IMR-90 (cell line): Measurements from ENCODE around the gene TNS3. TPM values are rescaled to one million over a fixed set of nuclear protein-coding genes. Genes with fewer than 3 reads are reported as not detected.

Experiments
- ATAC-seq: fragments of 200-7000 bp; cut with Tn5 transposase; 2 replicates; pipeline ENCODE4 v1.9.1; 2020; ENCODE audit warnings: low read depth, mild to moderate bottlenecking, moderate library complexity
- BruUV-seq: library from RNA; stranded (reverse); fragments of 400-500 nt; replicated peaks from 2 replicates; lab custom pipeline; 2021; lab: Mats Ljungman, UMichigan
- CTCF ChIA-PET: fragments of 300-600 bp; formaldehyde crosslinking; extraction: SDS; loops from one replicate; lab custom pipeline; 2021; ENCODE audit warnings: antibody characterized with exemption; lab: Yijun Ruan, JAX
- POLR2A ChIA-PET: fragments of 300-600 bp; sonication (Branson Sonifier 250); formaldehyde crosslinking; loops from one replicate; lab custom pipeline; 2022; ENCODE audit warnings: antibody characterized with exemption; ENCODE audit not compliant: unreplicated experiment; lab: Charles Lee
- DNase-seq: peaks from one replicate; pipeline ENCODE4 v3.0.0; 2013
- H2AFZ ChIP-seq: replicated peaks from 2 replicates; pipeline ENCODE3; 2013; ENCODE audit warnings: low read length, mild to moderate bottlenecking; ENCODE audit not compliant: poor library complexity
- H2AK5ac ChIP-seq: 2 replicates; pipeline ENCODE4 v1.6.1; 2013; ENCODE audit warnings: low read depth, low read length, inconsistent platforms
- H2AK9ac ChIP-seq: replicated peaks from 2 replicates; pipeline ENCODE3; 2013; ENCODE audit warnings: mild to moderate bottlenecking, low read depth, low read length, moderate library complexity; ENCODE audit not compliant: poor library complexity
- H2BK120ac ChIP-seq: 2 replicates; pipeline ENCODE4 v1.6.1; 2013; ENCODE audit warnings: low read depth, low read length, inconsistent platforms
- H2BK15ac ChIP-seq: 3 replicates; pipeline ENCODE4 v1.6.1; 2013; ENCODE audit warnings: low read depth, low read length, inconsistent platforms
- H2BK20ac ChIP-seq: 2 replicates; pipeline ENCODE4 v1.6.1; 2013; ENCODE audit warnings: low read depth, mild to moderate bottlenecking, inconsistent platforms, low read length, moderate library complexity
- H2BK5ac ChIP-seq: 2 replicates; pipeline ENCODE4 v1.6.1; 2013; ENCODE audit warnings: mild to moderate bottlenecking, low read depth, low read length, inconsistent platforms; ENCODE audit not compliant: poor library complexity, severe bottlenecking
- H3K14ac ChIP-seq: replicated peaks from 2 replicates; pipeline ENCODE4 v1.6.1; 2013; ENCODE audit warnings: low read depth, low read length, inconsistent platforms
- H3K18ac ChIP-seq: 2 replicates; pipeline ENCODE4 v1.6.1; 2013; ENCODE audit warnings: low read depth, low read length, control low read depth
- H3K23ac ChIP-seq: 2 replicates; pipeline ENCODE4 v1.6.1; 2013; ENCODE audit warnings: low read depth, low read length, inconsistent platforms
- H3K27ac ChIP-seq: 2 replicates; pipeline ENCODE4 v1.5.1; 2013; ENCODE audit warnings: mild to moderate bottlenecking, control low read depth, low read length; ENCODE audit not compliant: insufficient read depth
- H3K27me3 ChIP-seq: 2 replicates; pipeline ENCODE4 v1.6.1; 2013; ENCODE audit warnings: low read length; ENCODE audit not compliant: control insufficient read depth, insufficient read depth
- H3K36me3 ChIP-seq: 2 replicates; pipeline ENCODE4 v1.6.1; 2013; ENCODE audit warnings: low read length, mixed read lengths; ENCODE audit not compliant: control insufficient read depth, insufficient read depth
- H3K4ac ChIP-seq: 2 replicates; pipeline ENCODE4 v1.6.1; 2013; ENCODE audit warnings: low read depth, low read length, inconsistent platforms
- H3K4me1 ChIP-seq: 2 replicates; pipeline ENCODE4 v1.6.1; 2013; ENCODE audit warnings: low read length, mixed read lengths; ENCODE audit not compliant: control insufficient read depth, insufficient read depth
- H3K4me2 ChIP-seq: 2 replicates; pipeline ENCODE4 v1.6.1; 2013; ENCODE audit warnings: low read depth, mild to moderate bottlenecking, control low read depth, low read length, moderate library complexity
- H3K4me3 ChIP-seq: 2 replicates; pipeline ENCODE4 v1.5.1; 2013; ENCODE audit warnings: low read depth, mild to moderate bottlenecking, control low read depth, low read length, moderate library complexity; ENCODE audit not compliant: insufficient read depth
- H3K56ac ChIP-seq: 2 replicates; pipeline ENCODE4 v1.6.1; 2013; ENCODE audit warnings: low read length, inconsistent platforms; ENCODE audit not compliant: insufficient read depth; ENCODE audit errors: extremely low read depth
- H3K79me1 ChIP-seq, 2 experiments: 2 replicates each; pipeline ENCODE4 v1.6.1; 2013; ENCODE audit warnings: low read length in 2 of 2, inconsistent platforms in 1 of 2, low read depth in 1 of 2
- H3K9ac ChIP-seq: 2 replicates; pipeline ENCODE4 v1.6.1; 2013; ENCODE audit warnings: low read depth, low read length, control low read depth
- H3K9me1 ChIP-seq: 2 replicates; pipeline ENCODE4 v1.6.1; 2013; ENCODE audit warnings: low read length, inconsistent platforms; ENCODE audit not compliant: insufficient read depth
- H3K9me3 ChIP-seq: 2 replicates; pipeline ENCODE4 v1.6.1; 2013; ENCODE audit warnings: low read length; ENCODE audit not compliant: control insufficient read depth, insufficient read depth
- H4K20me1 ChIP-seq: 2 replicates; pipeline ENCODE4 v1.6.1; 2013; ENCODE audit warnings: low read length, inconsistent platforms; ENCODE audit not compliant: insufficient read depth
- H4K5ac ChIP-seq: 2 replicates; pipeline ENCODE4 v1.6.1; 2013; ENCODE audit warnings: mild to moderate bottlenecking, low read depth, low read length, control low read depth
- H4K8ac ChIP-seq, 2 experiments: 2 replicates each; pipeline ENCODE4 v1.6.1; 2013; ENCODE audit warnings: low read depth in 2 of 2, low read length in 2 of 2, control low read depth in 1 of 2, inconsistent platforms in 1 of 2
- H4K91ac ChIP-seq: 2 replicates; pipeline ENCODE4 v1.6.1; 2013; ENCODE audit warnings: low read depth, low read length, inconsistent platforms; ENCODE audit not compliant: insufficient read depth
- BHLHE40 ChIP-seq: fragments of 150-350 bp; IDR thresholded peaks from 2 replicates; pipeline ENCODE4 v1.6.1; 2016; ENCODE audit warnings: mild to moderate bottlenecking, low read depth, low read length
- CEBPB ChIP-seq: IDR thresholded peaks from 2 replicates; pipeline ENCODE4 v1.6.1; 2012; ENCODE audit warnings: low read depth, low read length, improper control_type of control experiment
- CHD1 ChIP-seq: IDR thresholded peaks from 2 replicates; pipeline ENCODE4 v1.6.1; 2012; ENCODE audit warnings: low read depth, low read length, improper control_type of control experiment
- FOS ChIP-seq: fragments of 150-350 bp; IDR thresholded peaks from 2 replicates; pipeline ENCODE4 v1.6.1; 2016; ENCODE audit warnings: low read depth, low read length
- MAFK ChIP-seq: IDR thresholded peaks from 2 replicates; pipeline ENCODE4 v1.6.1; 2012; ENCODE audit warnings: low read depth, low read length, improper control_type of control experiment
- MAZ ChIP-seq: IDR thresholded peaks from 2 replicates; pipeline ENCODE4 v1.6.1; 2012; ENCODE audit warnings: low read depth, mild to moderate bottlenecking, low read length, improper control_type of control experiment, moderate library complexity, borderline replicate concordance
- MXI1 ChIP-seq: IDR thresholded peaks from 2 replicates; pipeline ENCODE4 v1.6.1; 2012; ENCODE audit warnings: low read depth, mild to moderate bottlenecking, low read length, moderate library complexity, borderline replicate concordance
- NFE2L2 ChIP-seq: fragments of 150-350 bp; IDR thresholded peaks from 2 replicates; pipeline ENCODE4 v1.6.1; 2016; ENCODE audit warnings: low read depth, mild to moderate bottlenecking, low read length
- POLR2A ChIP-seq: IDR thresholded peaks from 2 replicates; pipeline ENCODE4 v1.6.1; 2012; ENCODE audit warnings: mild to moderate bottlenecking, low read depth, low read length
- RAD21 ChIP-seq: IDR thresholded peaks from 2 replicates; pipeline ENCODE4 v1.6.1; 2012; ENCODE audit warnings: low read length, improper control_type of control experiment
- RCOR1 ChIP-seq: IDR thresholded peaks from 2 replicates; pipeline ENCODE4 v1.6.1; 2012; ENCODE audit warnings: mild to moderate bottlenecking, low read length, improper control_type of control experiment; ENCODE audit not compliant: insufficient replicate concordance
- RFX5 ChIP-seq: IDR thresholded peaks from 2 replicates; pipeline ENCODE4 v1.8.0; 2012; ENCODE audit warnings: low read depth, mild to moderate bottlenecking, low read length, moderate library complexity
- SMC3 ChIP-seq: fragments of 150-350 bp; IDR thresholded peaks from 2 replicates; pipeline ENCODE4 v1.6.1; 2016; ENCODE audit warnings: low read depth, mild to moderate bottlenecking, antibody characterized with exemption, low read length, moderate library complexity
- WGBS, 2 experiments: methylation state at CpG; one replicate each; pipeline versions ENCODE4 v1.1.5 to v1.1.7; 2013; ENCODE audit warnings: missing lambda C conversion rate in 2 of 2; ENCODE audit not compliant: insufficient read length in 1 of 2; ENCODE audit errors: extremely low coverage in 2 of 2; 5-methylcytosine and 5-hydroxymethylcytosine counted together
- dilution Hi-C: fragments of 300-500 bp; cut with HindIII; formaldehyde crosslinking; loops from one replicate; pipeline ENCODE4 v1.14.3; 2018; ENCODE audit warnings: low sequenced_read_pairs; ENCODE audit not compliant: unreplicated experiment
- in situ Hi-C: fragments of 300-500 bp; cut with MboI; formaldehyde crosslinking; loops from 3 replicates; pipeline ENCODE4 v1.14.3; 2019; ENCODE audit warnings: low sequenced_read_pairs, inconsistent platforms, mixed read lengths
- intact Hi-C: fragments of 100-400 bp; cut with micrococcal nuclease; formaldehyde crosslinking; loops from 2 replicates; pipeline ENCODE4 v1.10.0; 2022
- polyA plus RNA-seq, 3 experiments: library from polyadenylated mRNA; depleted of rRNA; stranded (reverse); fragments of >200 nt; gene quantifications; 2 replicates each; pipeline ENCODE4 v1.2.3, GENCODE V29; 2012; ENCODE audit warnings: low replicate concordance in 1 of 3
- total RNA-seq: library from RNA; depleted of rRNA; stranded (reverse); fragments of >200 nt; gene quantifications from 2 replicates; pipeline ENCODE4 v1.2.3, GENCODE V29; 2012
- TF ChIP-seq, protein P1 (sequence below): conservative IDR thresholded peaks from 2 replicates; pipeline ENCODE4 v1.5.1; 2012; ENCODE audit warnings: mild to moderate bottlenecking, low read depth, low read length, improper control_type of control experiment
- TF ChIP-seq, protein P2 (sequence below): fragments of 150-350 bp; IDR thresholded peaks from 2 replicates; pipeline ENCODE4 v1.6.1; 2016; ENCODE audit warnings: low read depth, mild to moderate bottlenecking, low read length, moderate library complexity, borderline replicate concordance
- TF ChIP-seq, protein P3 (sequence below): fragments of 150-350 bp; IDR thresholded peaks from 2 replicates; pipeline ENCODE4 v1.6.1; 2017; ENCODE audit warnings: mild to moderate bottlenecking, antibody characterized with exemption, low read length, low read depth

The TNS3 gene
- total and polyA plus RNA-seq, 2 of the 4 experiments (the other 2 are of a cell fraction), result 64.3 to 79.2 TPM

DNA sequence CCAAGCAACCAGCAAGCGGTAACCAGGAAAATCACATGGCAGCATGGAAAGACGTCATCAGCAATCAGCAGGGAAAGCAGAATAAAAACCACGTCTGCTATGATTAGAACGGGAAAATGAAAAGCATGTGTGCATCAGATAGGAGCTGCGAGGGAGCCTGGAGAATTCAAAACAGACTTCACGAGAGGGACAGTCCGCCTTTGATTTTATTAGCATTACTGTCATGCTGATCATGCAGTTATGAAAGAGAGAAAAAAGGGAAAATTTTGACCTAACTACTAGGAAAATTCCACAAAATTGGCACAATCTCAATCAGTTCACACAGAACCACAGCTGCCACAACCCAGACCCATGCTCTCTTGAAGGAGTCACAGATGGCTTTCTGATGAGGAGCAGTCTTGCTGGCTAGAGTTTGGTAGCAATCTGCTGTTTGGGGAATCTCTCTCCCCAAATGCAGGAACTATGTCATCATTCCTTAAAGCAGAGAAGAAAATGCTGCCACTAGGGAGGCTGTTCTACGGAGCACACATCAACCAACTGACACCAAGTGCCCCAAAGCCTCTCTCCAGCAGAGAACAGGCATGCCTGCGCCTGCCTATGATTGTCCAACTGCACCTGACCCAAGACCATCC, 295.9 kb downstream of the TNS3 start:
- no peaks in the 10 kb centered on the region for H3K27me3 ChIP-seq
- H4K8ac ChIP-seq, result no peak overlapping the region
- H3K9ac ChIP-seq, result no peak overlapping the region
- H3K4ac ChIP-seq, result no peak overlapping the region
- peaks cover 7% of the 10 kb centered on the region; the same call in 1 of the 2 replicates for H4K20me1 ChIP-seq
- peaks cover 66% of the 10 kb centered on the region for H3K36me3 ChIP-seq
- H3K4me1 ChIP-seq, result no peaks in the 10 kb centered on the region; the same call in 1 of the 2 replicates
- H2BK15ac ChIP-seq, result 0 out of 3 replicates have a peak overlapping the region, but pooled peaks have one; percentile 12
- no peak overlapping the region for H3K27ac ChIP-seq
- no TSS peak for BruUV-seq
- H2AK5ac ChIP-seq, result no peak overlapping the region
- DNase-seq, result no peak
- dilution Hi-C loops, result no loop called here
- H2BK20ac ChIP-seq, result no peak overlapping the region
- no peak overlapping the region for H3K23ac ChIP-seq
- no peak overlapping the region for H3K56ac ChIP-seq
- no peak overlapping the region for H2BK120ac ChIP-seq
- peaks cover 19 to 53% of the 10 kb centered on the region in 2 experiments for H3K79me1 ChIP-seq
- no peak overlapping the region for H2AFZ ChIP-seq
- H3K18ac ChIP-seq, result no peak overlapping the region
- no peak overlapping the region for H2BK5ac ChIP-seq
- no peaks in the 10 kb centered on the region for H3K9me3 ChIP-seq
- H3K4me2 ChIP-seq, result no peak overlapping the region
- no peak overlapping the region for H3K14ac ChIP-seq
- H3K4me3 ChIP-seq, result no peak overlapping the region
- WGBS, 2 experiments, result 100% methylated on average over 3 of the region's 9 CpGs; no CpG with 5 or more reads in 1 of the 2 experiments
- no peak for ATAC-seq
- no peak overlapping the region for H4K5ac ChIP-seq
- in situ Hi-C loops, result no loop called here
- peaks cover 43% of the 10 kb centered on the region for H3K9me1 ChIP-seq
- TF ChIP-seq POLR2A (no peak), RFX5 (no peak), MAFK (no peak), NFE2L2 (no peak), SMC3 (no peak), CHD1 (no peak), MXI1 (no peak), RCOR1 (no peak), RAD21 (no peak), FOS (no peak), BHLHE40 (no peak), CEBPB (no peak), MAZ (no peak)
- TF ChIP-seq, protein P1, sequence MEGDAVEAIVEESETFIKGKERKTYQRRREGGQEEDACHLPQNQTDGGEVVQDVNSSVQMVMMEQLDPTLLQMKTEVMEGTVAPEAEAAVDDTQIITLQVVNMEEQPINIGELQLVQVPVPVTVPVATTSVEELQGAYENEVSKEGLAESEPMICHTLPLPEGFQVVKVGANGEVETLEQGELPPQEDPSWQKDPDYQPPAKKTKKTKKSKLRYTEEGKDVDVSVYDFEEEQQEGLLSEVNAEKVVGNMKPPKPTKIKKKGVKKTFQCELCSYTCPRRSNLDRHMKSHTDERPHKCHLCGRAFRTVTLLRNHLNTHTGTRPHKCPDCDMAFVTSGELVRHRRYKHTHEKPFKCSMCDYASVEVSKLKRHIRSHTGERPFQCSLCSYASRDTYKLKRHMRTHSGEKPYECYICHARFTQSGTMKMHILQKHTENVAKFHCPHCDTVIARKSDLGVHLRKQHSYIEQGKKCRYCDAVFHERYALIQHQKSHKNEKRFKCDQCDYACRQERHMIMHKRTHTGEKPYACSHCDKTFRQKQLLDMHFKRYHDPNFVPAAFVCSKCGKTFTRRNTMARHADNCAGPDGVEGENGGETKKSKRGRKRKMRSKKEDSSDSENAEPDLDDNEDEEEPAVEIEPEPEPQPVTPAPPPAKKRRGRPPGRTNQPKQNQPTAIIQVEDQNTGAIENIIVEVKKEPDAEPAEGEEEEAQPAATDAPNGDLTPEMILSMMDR, result no peak
- TF ChIP-seq, protein P2, sequence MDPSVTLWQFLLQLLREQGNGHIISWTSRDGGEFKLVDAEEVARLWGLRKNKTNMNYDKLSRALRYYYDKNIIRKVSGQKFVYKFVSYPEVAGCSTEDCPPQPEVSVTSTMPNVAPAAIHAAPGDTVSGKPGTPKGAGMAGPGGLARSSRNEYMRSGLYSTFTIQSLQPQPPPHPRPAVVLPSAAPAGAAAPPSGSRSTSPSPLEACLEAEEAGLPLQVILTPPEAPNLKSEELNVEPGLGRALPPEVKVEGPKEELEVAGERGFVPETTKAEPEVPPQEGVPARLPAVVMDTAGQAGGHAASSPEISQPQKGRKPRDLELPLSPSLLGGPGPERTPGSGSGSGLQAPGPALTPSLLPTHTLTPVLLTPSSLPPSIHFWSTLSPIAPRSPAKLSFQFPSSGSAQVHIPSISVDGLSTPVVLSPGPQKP, result no peak
- TF ChIP-seq, protein P3, sequence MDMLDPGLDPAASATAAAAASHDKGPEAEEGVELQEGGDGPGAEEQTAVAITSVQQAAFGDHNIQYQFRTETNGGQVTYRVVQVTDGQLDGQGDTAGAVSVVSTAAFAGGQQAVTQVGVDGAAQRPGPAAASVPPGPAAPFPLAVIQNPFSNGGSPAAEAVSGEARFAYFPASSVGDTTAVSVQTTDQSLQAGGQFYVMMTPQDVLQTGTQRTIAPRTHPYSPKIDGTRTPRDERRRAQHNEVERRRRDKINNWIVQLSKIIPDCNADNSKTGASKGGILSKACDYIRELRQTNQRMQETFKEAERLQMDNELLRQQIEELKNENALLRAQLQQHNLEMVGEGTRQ, result no peak
- ChIA-PET CTCF (no interaction called here), POLR2A (no interaction called here)
- H2AK9ac ChIP-seq, result no peak overlapping the region
- no peak overlapping the region for H4K91ac ChIP-seq
- intact Hi-C loops, result no loop called here
